DND-41 (cell line): ENCODE data around the gene GAS1.

Experiments
- CTCF ChIP-seq: IDR thresholded peaks from 2 replicates; pipeline ENCODE4 v1.5.1; 2012; ENCODE audit warnings: borderline replicate concordance, low read length, moderate library complexity, mild to moderate bottlenecking; ENCODE audit not compliant: poor library complexity, severe bottlenecking; ENCODE audit errors: extremely low read depth
- EZH2 ChIP-seq: IDR thresholded peaks from 3 replicates; pipeline ENCODE4 v1.6.1; 2012; ENCODE audit warnings: borderline replicate concordance, low read depth, mild to moderate bottlenecking, moderate library complexity, low read length, inconsistent platforms; ENCODE audit not compliant: severe bottlenecking

DNA sequence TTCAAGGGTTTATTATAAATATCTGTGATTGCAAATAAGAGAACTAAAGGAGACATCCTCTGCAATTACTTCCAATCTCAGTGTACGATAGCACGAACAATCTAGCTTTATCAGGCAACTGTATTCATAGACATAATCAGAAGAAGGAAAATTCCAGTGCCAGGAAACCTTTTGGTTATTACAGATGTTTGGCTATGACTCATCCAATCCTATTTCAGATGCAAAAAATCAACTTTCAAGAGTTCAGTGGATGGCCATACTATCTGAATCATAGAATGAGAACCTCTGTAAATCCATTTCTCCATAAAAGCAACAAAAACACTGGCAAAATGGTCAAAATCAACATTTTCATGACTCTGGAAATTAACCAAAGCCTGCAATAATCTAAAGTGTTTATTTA is 37.9 kb downstream of the GAS1 start:
- TF ChIP-seq CTCF (no peak), EZH2 (no peak)
